HepG2 (cell line): Measurements from ENCODE around the gene KIF2C. TPM values are rescaled to one million over a fixed set of nuclear protein-coding genes. Genes with fewer than 3 reads are reported as not detected.

Experiments
- ATF7 ChIP-seq, 2 experiments: fragments of 450-650 bp in 1 of 2; sonication (generic) in 1 of 2; formaldehyde crosslinking in 1 of 2; IDR thresholded peaks; 2 replicates each; pipeline versions ENCODE4 v1.4.0 to v1.6.1; 2016 to 2020; ENCODE audit warnings: antibody characterized with exemption in 1 of 2, mild to moderate bottlenecking in 1 of 2, missing genetic modification reagents in 1 of 2
- ATF7-NPFF ChIP-seq: sonication (generic); formaldehyde crosslinking; IDR thresholded peaks from 2 replicates; pipeline ENCODE4 v1.8.1; 2023; ENCODE audit warnings: mild to moderate bottlenecking, low read depth, missing genetic modification reagents, moderate library complexity
- CAMTA2 ChIP-seq: sonication (generic); formaldehyde crosslinking; IDR thresholded peaks from 2 replicates; pipeline ENCODE4 v1.4.0; 2020; ENCODE audit warnings: mild to moderate bottlenecking, missing genetic modification reagents, borderline replicate concordance
- EED ChIP-seq: sonication (generic); formaldehyde crosslinking; IDR thresholded peaks from 2 replicates; pipeline ENCODE4 v1.5.0; 2020; ENCODE audit warnings: mild to moderate bottlenecking, missing genetic modification reagents
- ELF3 ChIP-seq: IDR thresholded peaks from 2 replicates; pipeline ENCODE4 v1.6.1; 2016; ENCODE audit warnings: missing genetic modification reagents, missing compliant biosample characterization
- ISX ChIP-seq: sonication (generic); formaldehyde crosslinking; conservative IDR thresholded peaks from 2 replicates; pipeline ENCODE4 v1.5.0; 2020; ENCODE audit warnings: missing genetic modification reagents
- LCORL ChIP-seq, 2 experiments: fragments of 450-650 bp in 1 of 2; sonication (generic) in 1 of 2; formaldehyde crosslinking in 1 of 2; IDR thresholded peaks; 2 replicates each; pipeline versions ENCODE4 v1.5.0 to v1.6.1; 2017 to 2020; ENCODE audit warnings: antibody characterized with exemption in 1 of 2, missing genetic modification reagents in 1 of 2
- SMARCC2 ChIP-seq: fragments of 450-650 bp; IDR thresholded peaks from 2 replicates; pipeline ENCODE4 v1.6.1; 2017; ENCODE audit warnings: antibody characterized with exemption, mild to moderate bottlenecking
- ZNF12 ChIP-seq: sonication (generic); formaldehyde crosslinking; IDR thresholded peaks from 2 replicates; pipeline ENCODE4 v1.5.0; 2020; ENCODE audit warnings: missing genetic modification reagents
- ZNF224 ChIP-seq: sonication (generic); formaldehyde crosslinking; IDR thresholded peaks from 2 replicates; pipeline ENCODE4 v1.5.0; 2020; ENCODE audit warnings: mild to moderate bottlenecking, missing genetic modification reagents
- ZNF230 ChIP-seq: sonication (generic); formaldehyde crosslinking; IDR thresholded peaks from 2 replicates; pipeline ENCODE4 v1.4.0; 2020; ENCODE audit warnings: mild to moderate bottlenecking, missing genetic modification reagents
- ZNF749 ChIP-seq: sonication (generic); formaldehyde crosslinking; IDR thresholded peaks from 2 replicates; pipeline ENCODE4 v1.8.0; 2022; ENCODE audit warnings: mild to moderate bottlenecking, missing genetic modification reagents, moderate library complexity, borderline replicate concordance
- polyA plus RNA-seq, 8 experiments: library from polyadenylated mRNA; depleted of rRNA in 3 of 8; stranded (reverse) in 7 of 8; unstranded in 1 of 8; fragments of >200 nt; fragmentation: Illumina TruSeq in 4 of 8; extraction: Trizol in 4 of 8; gene quantifications; 2 replicates each; pipeline versions ENCODE4 v1.2.1 to v1.2.3, GENCODE V29; 2011 to 2016; ENCODE audit warnings: low read depth in 4 of 8, missing spikeins in 1 of 8, mixed read lengths in 1 of 8; ENCODE audit not compliant: insufficient read depth in 1 of 8
- total RNA-seq, 5 experiments: library from RNA; depleted of rRNA; stranded (reverse); fragments of >200 nt; fragmentation: Illumina TruSeq; extraction: Trizol; gene quantifications; 2 replicates each; pipeline ENCODE4 v1.2.3, GENCODE V29; 2016; ENCODE audit warnings: low read depth in 1 of 5
- TF ChIP-seq, protein P1 (sequence below): sonication (generic); formaldehyde crosslinking; IDR thresholded peaks from 2 replicates; pipeline ENCODE4 v1.5.0; 2020; ENCODE audit warnings: missing genetic modification reagents
- TF ChIP-seq, protein P2 (sequence below): sonication (generic); formaldehyde crosslinking; IDR thresholded peaks from 2 replicates; pipeline ENCODE4 v1.5.0; 2020; ENCODE audit warnings: mild to moderate bottlenecking, missing genetic modification reagents
- TF ChIP-seq, protein P3 (sequence below): IDR thresholded peaks from 2 replicates; pipeline ENCODE4 v1.6.1; 2016; ENCODE audit warnings: missing compliant biosample characterization, missing genetic modification reagents, borderline replicate concordance
- TF ChIP-seq, protein P4 (sequence below): sonication (generic); formaldehyde crosslinking; IDR thresholded peaks from 2 replicates; pipeline ENCODE4 v1.4.0; 2020; ENCODE audit warnings: missing genetic modification reagents

KIF2C gene
- total and polyA plus RNA-seq, 2 of the 13 experiments (the other 11 are each of a cell fraction or from before 2014, with no cell fraction given) = 29.7 to 53.7 TPM

DNA sequence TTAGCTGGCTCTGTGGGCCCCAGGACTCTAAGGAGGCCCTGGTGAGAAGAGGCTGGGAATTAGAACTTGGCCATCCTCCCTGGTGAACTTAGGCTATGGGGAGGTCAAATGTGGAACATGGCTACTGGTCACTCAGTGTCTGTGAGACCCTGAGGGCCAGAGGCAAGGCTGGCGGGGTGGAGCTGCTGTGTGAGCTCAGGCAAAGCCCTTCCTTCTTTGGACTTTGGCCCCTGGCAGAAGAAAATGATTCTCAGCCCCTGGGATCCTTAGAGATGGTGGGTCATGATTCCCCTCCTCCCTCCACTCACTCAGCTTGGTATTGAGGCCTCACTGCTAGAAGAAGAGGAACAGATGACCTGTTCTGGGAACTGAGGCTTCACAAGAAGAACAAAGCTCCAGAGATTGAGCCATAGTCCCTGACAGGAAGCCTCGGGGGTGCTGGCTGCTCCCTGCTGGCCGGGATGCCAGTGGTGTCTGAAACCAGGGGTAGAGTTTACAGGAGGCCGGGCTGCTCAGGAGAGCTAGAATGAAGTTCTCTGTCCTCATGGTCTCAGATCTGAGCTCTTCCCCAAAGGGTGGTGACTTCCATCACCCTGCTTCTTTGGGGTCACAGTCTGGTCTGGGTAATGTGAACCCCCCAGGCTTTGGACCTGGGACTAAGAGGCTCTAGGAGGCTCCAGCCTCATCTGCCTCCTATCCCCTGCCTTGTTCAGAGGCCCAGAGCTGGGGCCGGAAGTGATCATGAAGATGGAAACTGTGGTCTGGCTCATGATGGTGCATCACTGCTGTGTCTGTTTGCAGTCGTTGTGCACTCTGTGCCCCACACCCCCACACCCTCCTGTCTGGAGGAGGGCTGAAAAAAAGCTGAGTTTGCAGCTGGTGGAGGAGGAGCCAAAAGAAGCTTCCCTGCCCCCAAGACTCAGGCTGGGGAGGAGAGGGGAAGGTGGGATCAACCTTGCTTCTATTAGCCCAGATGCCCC, 69.6 kb downstream of the KIF2C start (continued):
- no peak for TF ChIP-seq ZNF749 (CRISPR knock-in tag)
- no peak for TF ChIP-seq CAMTA2 (CRISPR knock-in tag)
- TF ChIP-seq SMARCC2 = no peak
- TF ChIP-seq, protein P1, sequence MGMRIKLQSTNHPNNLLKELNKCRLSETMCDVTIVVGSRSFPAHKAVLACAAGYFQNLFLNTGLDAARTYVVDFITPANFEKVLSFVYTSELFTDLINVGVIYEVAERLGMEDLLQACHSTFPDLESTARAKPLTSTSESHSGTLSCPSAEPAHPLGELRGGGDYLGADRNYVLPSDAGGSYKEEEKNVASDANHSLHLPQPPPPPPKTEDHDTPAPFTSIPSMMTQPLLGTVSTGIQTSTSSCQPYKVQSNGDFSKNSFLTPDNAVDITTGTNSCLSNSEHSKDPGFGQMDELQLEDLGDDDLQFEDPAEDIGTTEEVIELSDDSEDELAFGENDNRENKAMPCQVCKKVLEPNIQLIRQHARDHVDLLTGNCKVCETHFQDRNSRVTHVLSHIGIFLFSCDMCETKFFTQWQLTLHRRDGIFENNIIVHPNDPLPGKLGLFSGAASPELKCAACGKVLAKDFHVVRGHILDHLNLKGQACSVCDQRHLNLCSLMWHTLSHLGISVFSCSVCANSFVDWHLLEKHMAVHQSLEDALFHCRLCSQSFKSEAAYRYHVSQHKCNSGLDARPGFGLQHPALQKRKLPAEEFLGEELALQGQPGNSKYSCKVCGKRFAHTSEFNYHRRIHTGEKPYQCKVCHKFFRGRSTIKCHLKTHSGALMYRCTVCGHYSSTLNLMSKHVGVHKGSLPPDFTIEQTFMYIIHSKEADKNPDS (CRISPR knock-in tag) = no peak
- no peak for TF ChIP-seq ELF3
- no peak for TF ChIP-seq EED (CRISPR knock-in tag)
- no peak for TF ChIP-seq ZNF12 (CRISPR knock-in tag)
- TF ChIP-seq ISX (CRISPR knock-in tag) = no peak
- no peak for TF ChIP-seq ATF7-NPFF (CRISPR knock-in tag)
- TF ChIP-seq, protein P2, sequence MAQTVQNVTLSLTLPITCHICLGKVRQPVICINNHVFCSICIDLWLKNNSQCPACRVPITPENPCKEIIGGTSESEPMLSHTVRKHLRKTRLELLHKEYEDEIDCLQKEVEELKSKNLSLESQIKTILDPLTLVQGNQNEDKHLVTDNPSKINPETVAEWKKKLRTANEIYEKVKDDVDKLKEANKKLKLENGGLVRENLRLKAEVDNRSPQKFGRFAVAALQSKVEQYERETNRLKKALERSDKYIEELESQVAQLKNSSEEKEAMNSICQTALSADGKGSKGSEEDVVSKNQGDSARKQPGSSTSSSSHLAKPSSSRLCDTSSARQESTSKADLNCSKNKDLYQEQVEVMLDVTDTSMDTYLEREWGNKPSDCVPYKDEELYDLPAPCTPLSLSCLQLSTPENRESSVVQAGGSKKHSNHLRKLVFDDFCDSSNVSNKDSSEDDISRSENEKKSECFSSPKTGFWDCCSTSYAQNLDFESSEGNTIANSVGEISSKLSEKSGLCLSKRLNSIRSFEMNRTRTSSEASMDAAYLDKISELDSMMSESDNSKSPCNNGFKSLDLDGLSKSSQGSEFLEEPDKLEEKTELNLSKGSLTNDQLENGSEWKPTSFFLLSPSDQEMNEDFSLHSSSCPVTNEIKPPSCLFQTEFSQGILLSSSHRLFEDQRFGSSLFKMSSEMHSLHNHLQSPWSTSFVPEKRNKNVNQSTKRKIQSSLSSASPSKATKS (CRISPR knock-in tag) = no peak
- no peak for TF ChIP-seq ATF7 (IDR thresholded peaks at IDR 0.05)
- no peak for TF ChIP-seq ATF7 (CRISPR knock-in tag; IDR thresholded peaks at IDR 0.05)
- TF ChIP-seq, protein P3, sequence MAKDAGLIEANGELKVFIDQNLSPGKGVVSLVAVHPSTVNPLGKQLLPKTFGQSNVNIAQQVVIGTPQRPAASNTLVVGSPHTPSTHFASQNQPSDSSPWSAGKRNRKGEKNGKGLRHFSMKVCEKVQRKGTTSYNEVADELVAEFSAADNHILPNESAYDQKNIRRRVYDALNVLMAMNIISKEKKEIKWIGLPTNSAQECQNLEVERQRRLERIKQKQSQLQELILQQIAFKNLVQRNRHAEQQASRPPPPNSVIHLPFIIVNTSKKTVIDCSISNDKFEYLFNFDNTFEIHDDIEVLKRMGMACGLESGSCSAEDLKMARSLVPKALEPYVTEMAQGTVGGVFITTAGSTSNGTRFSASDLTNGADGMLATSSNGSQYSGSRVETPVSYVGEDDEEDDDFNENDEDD (CRISPR knock-in tag) = no peak
- TF ChIP-seq, protein P4, sequence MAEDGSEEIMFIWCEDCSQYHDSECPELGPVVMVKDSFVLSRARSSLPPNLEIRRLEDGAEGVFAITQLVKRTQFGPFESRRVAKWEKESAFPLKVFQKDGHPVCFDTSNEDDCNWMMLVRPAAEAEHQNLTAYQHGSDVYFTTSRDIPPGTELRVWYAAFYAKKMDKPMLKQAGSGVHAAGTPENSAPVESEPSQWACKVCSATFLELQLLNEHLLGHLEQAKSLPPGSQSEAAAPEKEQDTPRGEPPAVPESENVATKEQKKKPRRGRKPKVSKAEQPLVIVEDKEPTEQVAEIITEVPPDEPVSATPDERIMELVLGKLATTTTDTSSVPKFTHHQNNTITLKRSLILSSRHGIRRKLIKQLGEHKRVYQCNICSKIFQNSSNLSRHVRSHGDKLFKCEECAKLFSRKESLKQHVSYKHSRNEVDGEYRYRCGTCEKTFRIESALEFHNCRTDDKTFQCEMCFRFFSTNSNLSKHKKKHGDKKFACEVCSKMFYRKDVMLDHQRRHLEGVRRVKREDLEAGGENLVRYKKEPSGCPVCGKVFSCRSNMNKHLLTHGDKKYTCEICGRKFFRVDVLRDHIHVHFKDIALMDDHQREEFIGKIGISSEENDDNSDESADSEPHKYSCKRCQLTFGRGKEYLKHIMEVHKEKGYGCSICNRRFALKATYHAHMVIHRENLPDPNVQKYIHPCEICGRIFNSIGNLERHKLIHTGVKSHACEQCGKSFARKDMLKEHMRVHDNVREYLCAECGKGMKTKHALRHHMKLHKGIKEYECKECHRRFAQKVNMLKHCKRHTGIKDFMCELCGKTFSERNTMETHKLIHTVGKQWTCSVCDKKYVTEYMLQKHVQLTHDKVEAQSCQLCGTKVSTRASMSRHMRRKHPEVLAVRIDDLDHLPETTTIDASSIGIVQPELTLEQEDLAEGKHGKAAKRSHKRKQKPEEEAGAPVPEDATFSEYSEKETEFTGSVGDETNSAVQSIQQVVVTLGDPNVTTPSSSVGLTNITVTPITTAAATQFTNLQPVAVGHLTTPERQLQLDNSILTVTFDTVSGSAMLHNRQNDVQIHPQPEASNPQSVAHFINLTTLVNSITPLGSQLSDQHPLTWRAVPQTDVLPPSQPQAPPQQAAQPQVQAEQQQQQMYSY (CRISPR knock-in tag) = no peak
- TF ChIP-seq ZNF224 (CRISPR knock-in tag) = no peak
- TF ChIP-seq ZNF230 (CRISPR knock-in tag) = no peak
- no peak for TF ChIP-seq LCORL (IDR thresholded peaks at IDR 0.05)
- peak; percentile 66 for TF ChIP-seq LCORL (CRISPR knock-in tag; IDR thresholded peaks at IDR 0.05)
